Mesenchymal stem cell (in vitro differentiated cells and primary cell): Measurements from ENCODE around the gene PPP1R12B.
A peak's percentile ranks its signal among the peaks of the same experiment; 100 is the strongest.
"Not testable (repeated sequence)": the region's sequence is repeated elsewhere in the genome, so short reads cannot be mapped to it uniquely, and the experiment has no call there.

Experiments used
- DNase-seq: peaks from one replicate; pipeline ENCODE4 v3.0.0-alpha.2; 2013
- H2AFZ ChIP-seq: one replicate; pipeline ENCODE4 v1.6.1; 2013; ENCODE audit warnings: low read depth, mild to moderate bottlenecking, control low read depth, inconsistent platforms, low read length, moderate library complexity
- H2AK5ac ChIP-seq: 2 replicates; pipeline ENCODE4 v1.6.1; 2013; ENCODE audit warnings: low read length, moderate library complexity, mild to moderate bottlenecking, inconsistent platforms; ENCODE audit not compliant: severe bottlenecking
- H2BK120ac ChIP-seq: one replicate; pipeline ENCODE4 v1.6.1; 2013; ENCODE audit warnings: low read depth, mild to moderate bottlenecking, inconsistent platforms, low read length, moderate library complexity
- H2BK12ac ChIP-seq, 2 experiments: one replicate each; pipeline ENCODE4 v1.6.1; 2013; ENCODE audit warnings: inconsistent platforms in 2 of 2, low read length in 2 of 2, mild to moderate bottlenecking in 2 of 2, moderate library complexity in 2 of 2, control low read depth in 1 of 2
- H2BK15ac ChIP-seq: one replicate; pipeline ENCODE4 v1.6.1; 2013; ENCODE audit warnings: mild to moderate bottlenecking, low read depth, inconsistent platforms; ENCODE audit not compliant: poor library complexity, severe bottlenecking
- H2BK5ac ChIP-seq: 2 replicates; pipeline ENCODE4 v1.6.1; 2013; ENCODE audit warnings: low read depth, mild to moderate bottlenecking, low read length, control low read depth, inconsistent platforms; ENCODE audit not compliant: poor library complexity, severe bottlenecking
- H3K14ac ChIP-seq, 2 experiments: one replicate each; pipeline ENCODE4 v1.6.1; 2013; ENCODE audit warnings: inconsistent platforms in 2 of 2, low read length in 2 of 2, control low read depth in 1 of 2, mild to moderate bottlenecking in 1 of 2, moderate library complexity in 1 of 2
- H3K18ac ChIP-seq, 2 experiments: one replicate each; pipeline ENCODE4 v1.6.1; 2013; ENCODE audit warnings: inconsistent platforms in 2 of 2, low read length in 2 of 2, control low read depth in 1 of 2, low read depth in 1 of 2, mild to moderate bottlenecking in 1 of 2
- H3K23ac ChIP-seq, 2 experiments: one replicate each; pipeline ENCODE4 v1.6.1; 2013; ENCODE audit warnings: inconsistent platforms in 2 of 2, low read length in 2 of 2, mild to moderate bottlenecking in 2 of 2, moderate library complexity in 2 of 2, control low read depth in 1 of 2
- H3K27ac ChIP-seq: 2 replicates; pipeline ENCODE4 v1.5.1; 2013; ENCODE audit warnings: mild to moderate bottlenecking, moderate library complexity, low read length, control low read depth, inconsistent platforms; ENCODE audit not compliant: poor library complexity, severe bottlenecking
- H3K27me3 ChIP-seq, 2 experiments: 2 replicates each; pipeline versions ENCODE4 v1.6.1 to v1.7.0; 2013; ENCODE audit warnings: low read length in 2 of 2, mild to moderate bottlenecking in 2 of 2, moderate library complexity in 2 of 2, control low read depth in 1 of 2, inconsistent platforms in 1 of 2; ENCODE audit not compliant: control insufficient read depth in 1 of 2, insufficient read depth in 1 of 2
- H3K36me3 ChIP-seq, 2 experiments: 2 replicates each; pipeline versions ENCODE4 v1.6.1 to v1.7.0; 2013; ENCODE audit warnings: low read length in 2 of 2, control low read depth in 1 of 2, inconsistent platforms in 1 of 2, low read depth in 1 of 2, mild to moderate bottlenecking in 1 of 2; ENCODE audit not compliant: insufficient read depth in 2 of 2, control insufficient read depth in 1 of 2
- H3K4ac ChIP-seq, 2 experiments: one replicate each; pipeline ENCODE4 v1.6.1; 2013; ENCODE audit warnings: inconsistent platforms in 2 of 2, low read length in 2 of 2, mild to moderate bottlenecking in 2 of 2, moderate library complexity in 2 of 2, control low read depth in 1 of 2, low read depth in 1 of 2
- H3K4me1 ChIP-seq: 2 replicates; pipeline ENCODE4 v1.6.1; 2013; ENCODE audit warnings: low read depth, low read length, control low read depth; ENCODE audit not compliant: control insufficient read depth, insufficient read depth
- H3K4me2 ChIP-seq: 2 replicates; pipeline ENCODE4 v1.6.1; 2013; ENCODE audit warnings: low read length, mild to moderate bottlenecking, inconsistent platforms; ENCODE audit not compliant: poor library complexity, severe bottlenecking
- H3K4me3 ChIP-seq, 2 experiments: 2 replicates each; pipeline versions ENCODE4 v1.5.1 to v1.7.0; 2013; ENCODE audit warnings: low read length in 2 of 2, mild to moderate bottlenecking in 2 of 2, control low read depth in 1 of 2, low read depth in 1 of 2; ENCODE audit not compliant: insufficient read depth in 1 of 2
- H3K79me1 ChIP-seq: replicated peaks from 2 replicates; pipeline ENCODE4 v1.6.1; 2013; ENCODE audit warnings: mild to moderate bottlenecking, control low read depth, low read length, inconsistent platforms; ENCODE audit not compliant: poor library complexity, severe bottlenecking
- H3K9ac ChIP-seq: 2 replicates; pipeline ENCODE4 v1.7.0; 2013; ENCODE audit warnings: mild to moderate bottlenecking, low read length, moderate library complexity
- H3K9me3 ChIP-seq: 2 replicates; pipeline ENCODE4 v1.7.0; 2013; ENCODE audit warnings: mild to moderate bottlenecking, low read length; ENCODE audit not compliant: control insufficient read depth
- H4K8ac ChIP-seq: one replicate; pipeline ENCODE4 v1.6.1; 2013; ENCODE audit warnings: inconsistent platforms, mild to moderate bottlenecking, low read length, moderate library complexity
- H4K91ac ChIP-seq: one replicate; pipeline ENCODE4 v1.6.1; 2013; ENCODE audit warnings: mild to moderate bottlenecking, low read length, inconsistent platforms
- WGBS: methylation state at CpG from one replicate; pipeline ENCODE4 v1.1.7; 2013; ENCODE audit warnings: mixed read lengths; 5-methylcytosine and 5-hydroxymethylcytosine counted together

The PPP1R12B gene

DNA sequence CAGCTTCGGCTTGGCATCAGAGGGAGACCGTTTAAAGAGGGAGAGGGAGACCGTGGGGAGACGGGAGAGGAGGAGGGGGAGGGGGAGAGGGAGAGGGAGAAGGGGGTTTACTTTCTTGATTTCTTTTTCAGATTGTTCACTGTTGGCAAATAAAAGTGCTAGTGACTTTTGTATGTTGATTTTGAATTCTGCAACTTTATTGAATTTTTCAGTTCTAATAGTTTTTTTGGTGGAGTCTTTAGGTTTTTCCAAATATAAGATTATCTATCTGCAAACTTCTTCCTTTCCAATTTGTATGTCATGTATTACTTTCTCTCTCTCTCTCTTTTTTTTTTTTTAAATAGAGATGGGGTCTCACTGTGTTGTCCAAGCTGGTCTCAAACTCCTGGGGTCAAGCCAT lies 104.0 kb downstream of the PPP1R12B start:
- no peak for DNase-seq
- Histone ChIP-seq H3K4me3 (no peak overlapping the region), H2BK12ac (no peak overlapping the region), H4K8ac (no peak overlapping the region), H3K9me3 (no peaks in the 10 kb centered on the region), H3K18ac (no peak overlapping the region), H3K23ac (no peak overlapping the region), H3K27ac (no peak overlapping the region), H3K9ac (no peak overlapping the region), H4K91ac (no peak overlapping the region), H3K4me2 (no peak overlapping the region), H3K14ac (no peak overlapping the region), H3K4me1 (no peaks in the 10 kb centered on the region), H3K4ac (no peak overlapping the region), H2BK120ac (no peak overlapping the region), H2BK15ac (no peak overlapping the region), H2BK5ac (no peak overlapping the region), H2AFZ (no peak overlapping the region), H3K36me3 (peaks cover 0 to 17% of the 10 kb centered on the region in 2 experiments), H3K79me1 (no peaks in the 10 kb centered on the region), H3K27me3 (no peaks in the 10 kb centered on the region), H2AK5ac (no peak overlapping the region)
- WGBS = 99% methylated on average over 4 of the region's 4 CpGs

DNA sequence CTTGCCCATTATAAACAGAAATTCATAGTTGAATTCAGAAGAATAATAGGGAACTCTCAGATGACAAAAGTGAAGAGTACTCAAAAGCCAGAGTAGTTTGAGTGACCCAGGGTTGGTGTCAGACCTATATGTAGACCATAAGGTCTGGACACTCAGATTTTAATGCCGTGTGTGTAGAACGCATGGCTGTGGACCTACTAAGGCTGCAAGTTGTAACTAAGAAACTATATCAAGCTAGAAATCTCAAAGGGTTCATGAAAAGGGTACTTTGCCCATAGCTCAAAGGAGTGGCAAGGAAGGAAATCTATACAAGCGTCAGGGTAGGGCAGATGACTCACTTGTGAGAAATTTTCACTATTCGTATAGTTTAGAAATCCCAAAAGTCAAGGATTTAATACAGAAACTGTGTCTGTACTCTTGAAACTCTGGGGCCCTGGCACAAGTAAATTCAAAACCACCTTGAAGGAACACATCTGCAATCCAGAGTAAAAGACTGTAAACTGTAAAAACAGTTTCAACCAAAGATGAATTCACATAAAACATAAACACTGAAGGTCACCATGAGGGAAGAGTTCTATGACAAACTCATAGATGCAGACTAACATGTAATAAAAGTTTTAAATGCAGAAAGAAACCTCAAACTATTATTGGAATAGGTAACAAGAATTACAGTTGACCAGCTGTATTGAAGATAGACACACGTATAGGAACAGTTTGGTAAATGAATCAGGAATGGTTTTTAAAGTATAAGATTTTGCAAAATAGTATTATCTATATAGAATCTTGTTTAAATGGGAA lies 108.1 kb downstream of the PPP1R12B start:
- not testable (repeated sequence) for H2AFZ ChIP-seq, H3K9me3 ChIP-seq, H3K4ac ChIP-seq, H3K23ac ChIP-seq, H2BK15ac ChIP-seq, H3K14ac ChIP-seq, H3K18ac ChIP-seq, H3K36me3 ChIP-seq, H2BK12ac ChIP-seq, H3K79me1 ChIP-seq, H3K4me3 ChIP-seq, H3K27ac ChIP-seq, H2BK5ac ChIP-seq, H3K4me2 ChIP-seq, H3K4me1 ChIP-seq, H2BK120ac ChIP-seq, H3K27me3 ChIP-seq, H4K91ac ChIP-seq, H4K8ac ChIP-seq, H2AK5ac ChIP-seq, H3K9ac ChIP-seq
- WGBS = 40% methylated on average over 4 of the region's 5 CpGs
- DNase-seq = peak; percentile 43

DNA sequence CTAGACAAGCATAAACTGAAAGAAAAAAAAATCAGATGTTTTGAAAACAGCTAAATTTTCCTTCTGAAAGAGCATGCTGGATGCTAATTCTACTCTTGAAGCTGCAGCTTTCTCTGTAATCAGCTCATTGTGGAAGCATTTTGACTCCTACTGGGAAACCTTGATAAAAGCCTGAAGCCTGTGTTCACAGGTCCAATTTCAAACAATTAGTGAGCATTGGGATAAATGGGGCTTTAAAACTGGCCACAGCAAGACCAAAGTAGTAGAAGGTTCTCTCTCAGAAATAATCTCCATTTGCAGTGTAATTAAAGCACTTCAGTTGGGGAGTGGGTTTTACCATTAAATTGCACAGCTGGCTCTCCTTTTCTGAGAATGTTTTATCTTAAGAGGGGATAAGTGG lies 110.2 kb downstream of the PPP1R12B start:
- H2BK12ac ChIP-seq, H3K9me3 ChIP-seq, DNase-seq, H3K14ac ChIP-seq, H3K18ac ChIP-seq, H3K9ac ChIP-seq, H3K4me2 ChIP-seq, H3K23ac ChIP-seq, H3K4me3 ChIP-seq, H2AFZ ChIP-seq, H4K91ac ChIP-seq, H3K36me3 ChIP-seq, H2AK5ac ChIP-seq, H3K27me3 ChIP-seq, H4K8ac ChIP-seq, H3K4me1 ChIP-seq, H2BK15ac ChIP-seq, H3K4ac ChIP-seq, H3K27ac ChIP-seq, H3K79me1 ChIP-seq, H2BK120ac ChIP-seq, H2BK5ac ChIP-seq: not testable (repeated sequence)

DNA sequence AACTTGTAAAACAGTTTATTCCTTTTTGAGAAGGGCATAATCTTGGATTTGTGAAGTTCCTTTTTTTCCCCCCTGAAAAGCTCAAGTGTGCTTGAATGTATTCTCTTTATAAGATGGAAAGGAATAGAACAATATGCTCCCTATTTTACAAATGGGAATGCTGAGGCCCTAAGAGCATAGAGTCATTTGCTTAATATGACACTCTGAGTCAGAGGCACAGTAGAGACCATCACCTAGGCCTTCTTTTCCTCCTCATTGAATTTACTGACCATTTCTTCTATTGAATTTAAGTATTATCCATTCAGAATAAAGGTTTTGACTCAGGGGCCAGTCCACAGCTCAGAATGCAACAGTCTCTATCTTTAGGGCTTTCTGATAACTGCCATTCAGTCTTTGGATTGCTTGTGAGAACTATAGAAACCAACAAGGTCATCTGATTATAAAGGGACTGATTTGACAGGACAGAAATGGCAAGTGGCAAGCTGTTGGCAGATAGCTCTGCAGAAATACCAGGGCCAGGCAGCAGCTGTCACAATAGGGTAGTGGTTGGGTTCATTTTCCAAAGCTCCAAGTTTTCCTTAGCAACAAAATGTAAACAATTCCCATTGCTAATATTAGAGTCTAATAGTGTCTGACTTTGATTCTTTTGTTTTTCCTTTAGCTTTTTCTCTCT lies 111.1 kb downstream of the PPP1R12B start:
- not testable (repeated sequence) for H4K91ac ChIP-seq, H3K4me3 ChIP-seq, H2AFZ ChIP-seq, H2BK15ac ChIP-seq, H2BK120ac ChIP-seq, H3K9me3 ChIP-seq, H3K36me3 ChIP-seq, H2AK5ac ChIP-seq, H3K79me1 ChIP-seq, H4K8ac ChIP-seq, H3K4me1 ChIP-seq, H3K23ac ChIP-seq, H3K27me3 ChIP-seq, H2BK12ac ChIP-seq, H3K14ac ChIP-seq, H3K18ac ChIP-seq, H3K4me2 ChIP-seq, H2BK5ac ChIP-seq, H3K4ac ChIP-seq, H3K27ac ChIP-seq
- DNase-seq = peak; percentile 53
- H3K9ac ChIP-seq = peak overlapping the region; percentile 63
